PFSK-1 (cell line): ENCODE results near the gene RNF141.

Experiments
- FOXP2 ChIP-seq: optimal IDR thresholded peaks from 2 replicates; pipeline ENCODE3; 2011; ENCODE audit warnings: borderline replicate concordance, control low read depth, inconsistent platforms; ENCODE audit not compliant: insufficient read depth; ENCODE audit errors: extremely low read length, extremely low read depth
- POLR2AphosphoS5 ChIP-seq: IDR thresholded peaks from 2 replicates; pipeline ENCODE4 v1.6.1; 2012; ENCODE audit warnings: low read depth, mild to moderate bottlenecking, control low read depth, low read length, moderate library complexity
- REST ChIP-seq, 2 experiments: IDR thresholded peaks; 2 replicates each; pipeline versions ENCODE4 v1.6.1 to v1.8.0; 2011 to 2012; ENCODE audit warnings: low read depth in 2 of 2, low read length in 2 of 2, control low read depth in 1 of 2, inconsistent platforms in 1 of 2, mild to moderate bottlenecking in 1 of 2, moderate library complexity in 1 of 2; ENCODE audit not compliant: insufficient read depth in 1 of 2
- SIN3A ChIP-seq: IDR thresholded peaks from 2 replicates; pipeline ENCODE4 v1.6.1; 2012; ENCODE audit warnings: mild to moderate bottlenecking, low read length, moderate library complexity, borderline replicate concordance; ENCODE audit not compliant: insufficient read depth
- TAF1 ChIP-seq: IDR thresholded peaks from 2 replicates; pipeline ENCODE4 v1.6.1; 2012; ENCODE audit warnings: low read length, control low read depth, borderline replicate concordance; ENCODE audit not compliant: insufficient read depth

The RNF141 gene

GRCh38 chr11:10505278-10506007 is 35.5 kb downstream of the RNF141 start:
- TF ChIP-seq TAF1 (no peak), FOXP2 (no peak)

- no peak for TF ChIP-seq FOXP2
- TF ChIP-seq TAF1, result no peak
- TF ChIP-seq SIN3A, result no peak
These were observed 36.5 kb downstream of the RNF141 start for GRCh38 chr11:10504490-10504889.

GRCh38 chr11:10503777-10504480 is 37.1 kb downstream of the RNF141 start:
- no peak for TF ChIP-seq REST (IDR thresholded peaks at IDR 0.05; ENCODE audit: insufficient read depth in 1 of 2, low read depth in 2 of 2, low read length in 2 of 2)
- no peak for TF ChIP-seq TAF1
- TF ChIP-seq FOXP2, result no peak
- TF ChIP-seq POLR2AphosphoS5, result no peak
- TF ChIP-seq SIN3A, result no peak

DNA sequence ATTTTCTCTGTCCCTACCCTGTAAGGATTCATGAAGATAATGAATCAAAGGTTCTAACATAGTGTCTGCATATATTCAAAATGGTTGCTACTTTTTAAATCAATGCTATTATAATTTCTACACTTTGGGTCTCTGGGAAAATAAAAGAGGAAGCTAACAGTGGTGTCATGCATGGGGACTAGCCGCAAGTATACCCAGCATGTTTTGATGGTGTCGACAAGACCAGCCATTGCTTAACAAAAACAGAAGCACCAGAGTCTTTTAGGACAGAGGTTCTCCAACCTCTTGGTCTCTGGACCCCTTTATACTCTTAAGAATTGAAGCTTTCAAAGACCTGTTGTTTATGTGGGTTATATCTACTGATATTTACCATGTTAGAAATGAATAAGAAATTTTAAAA is 37.8 kb downstream of the RNF141 start:
- TF ChIP-seq REST (IDR thresholded peaks at IDR 0.05; ENCODE audit: insufficient read depth in 1 of 2, low read depth in 2 of 2, low read length in 2 of 2), result no peak
- no peak for TF ChIP-seq SIN3A
- no peak for TF ChIP-seq TAF1
- TF ChIP-seq FOXP2, result no peak
- no peak for TF ChIP-seq POLR2AphosphoS5

DNA sequence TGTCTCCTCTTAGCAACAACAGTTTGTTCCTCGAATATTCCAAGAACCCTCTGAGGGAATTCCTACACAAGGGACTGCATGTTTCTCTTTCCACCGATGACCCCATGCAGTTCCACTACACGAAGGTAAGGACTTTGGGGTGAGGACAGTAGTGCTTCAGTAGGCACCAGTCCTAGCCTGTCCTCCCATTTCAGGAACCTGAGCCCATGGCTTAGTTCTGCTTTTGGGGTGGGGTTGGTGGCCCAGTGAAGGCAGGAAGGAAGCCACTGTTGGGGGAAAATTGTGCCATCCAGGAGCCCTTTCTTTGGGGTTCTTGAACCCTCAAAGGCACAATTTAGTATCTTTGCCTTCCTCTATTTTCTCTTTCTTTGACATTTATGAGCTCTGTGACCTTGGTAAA is 38.2 kb downstream of the RNF141 start:
- TF ChIP-seq POLR2AphosphoS5 (no peak), REST (IDR thresholded peaks at IDR 0.05; ENCODE audit: insufficient read depth in 1 of 2, low read depth in 2 of 2, low read length in 2 of 2) (no peak), SIN3A (no peak), TAF1 (no peak), FOXP2 (no peak)

DNA sequence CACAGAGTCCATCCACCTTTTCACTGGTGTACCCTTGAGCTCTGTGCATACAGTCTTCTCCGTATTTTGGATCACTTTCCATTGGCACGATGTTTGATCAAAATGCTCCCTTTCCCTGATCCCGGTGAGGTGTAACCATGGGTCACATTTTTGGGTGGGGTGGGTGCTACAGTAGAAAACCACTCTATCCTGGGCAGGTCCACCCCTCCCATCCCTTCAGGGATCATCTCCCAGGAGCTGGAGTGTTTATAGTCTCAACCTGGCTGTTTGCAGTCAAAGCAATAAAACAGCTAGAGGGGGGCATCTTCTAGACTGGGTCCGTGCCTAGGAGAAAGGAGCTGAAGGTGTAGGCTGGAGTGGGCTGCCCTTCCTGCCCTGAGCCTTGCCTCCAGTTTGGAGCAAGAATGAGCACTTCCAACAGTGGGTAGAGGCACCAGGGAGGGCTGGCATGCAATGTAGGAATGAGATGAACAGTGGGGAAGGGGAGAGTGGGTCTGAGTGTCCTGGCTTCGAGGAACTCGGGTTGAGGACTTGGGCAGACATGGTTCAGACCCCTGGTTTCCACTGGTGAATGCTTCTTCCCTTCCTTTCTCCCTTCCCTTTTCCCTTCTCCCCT is 38.8 kb downstream of the RNF141 start:
- TF ChIP-seq POLR2AphosphoS5 (no peak), TAF1 (no peak), REST (IDR thresholded peaks at IDR 0.05; ENCODE audit: insufficient read depth in 1 of 2, low read depth in 2 of 2, low read length in 2 of 2) (no peak), SIN3A (no peak)
